ENCODE results near the gene DCLK1.

The DCLK1 gene

DNA sequence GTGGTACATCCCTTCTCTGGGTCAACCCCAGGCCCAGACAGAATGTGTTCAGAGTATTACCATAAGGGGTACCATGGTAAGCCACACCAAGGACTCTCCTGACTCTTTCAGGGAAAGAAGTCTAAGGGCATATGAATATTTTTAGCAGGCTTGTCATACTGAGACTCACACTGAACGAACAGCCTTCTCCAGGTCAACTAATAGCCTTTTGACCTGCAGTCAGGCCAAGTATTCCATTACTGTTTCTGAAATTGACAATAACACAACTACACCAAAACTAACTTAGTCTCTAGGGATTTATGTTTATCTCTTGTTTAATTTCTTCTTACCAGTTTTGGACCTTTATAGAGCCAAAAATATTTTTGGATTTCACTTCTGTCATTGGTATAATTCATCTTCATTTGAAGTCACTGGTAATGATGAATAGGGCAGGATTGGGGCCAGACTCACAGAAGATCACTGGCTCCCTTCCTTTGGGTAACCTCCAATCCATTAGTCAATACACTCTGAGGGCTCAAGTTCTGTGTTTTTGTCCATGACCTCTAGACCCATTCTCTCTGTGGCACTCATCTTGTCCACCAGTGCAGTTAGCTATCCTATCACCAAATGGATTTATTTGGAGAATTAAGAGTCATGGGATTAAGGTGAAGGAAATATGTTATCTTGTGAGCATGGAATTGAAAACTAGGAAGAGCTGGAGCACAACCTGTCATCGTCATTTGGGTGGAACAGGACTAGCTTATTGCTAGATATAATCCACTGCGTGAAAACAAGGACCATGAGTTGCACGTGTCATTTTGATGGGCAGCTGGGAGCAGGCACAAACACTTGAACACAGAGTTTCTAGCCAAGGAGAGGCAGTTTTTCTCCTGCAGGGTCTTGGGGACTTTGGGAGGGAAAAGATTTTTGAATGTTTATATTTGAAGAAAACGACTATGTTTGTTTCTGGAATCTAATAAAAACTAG, 313.3 kb downstream of the DCLK1 start:
- no peak for DNase-seq

DNA sequence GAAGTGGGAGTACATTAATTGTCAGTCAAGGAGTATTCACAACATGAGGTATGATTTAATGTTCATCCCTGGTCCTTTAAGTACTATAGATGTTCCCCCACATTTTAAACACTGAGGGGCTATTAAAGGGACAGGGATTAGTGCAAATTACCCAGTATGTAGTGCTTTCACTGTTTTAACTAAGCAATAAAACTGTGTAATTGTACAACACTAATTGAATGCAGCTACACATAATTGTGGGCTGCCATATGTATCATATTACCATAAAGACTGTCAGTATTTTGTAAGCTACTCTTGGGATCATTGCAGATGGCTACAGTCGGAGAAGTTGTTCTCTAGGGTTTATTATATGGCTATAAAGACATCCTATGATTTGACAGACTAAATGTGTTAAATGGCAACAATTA, 316.6 kb downstream of the DCLK1 start:
- DNase-seq: no peak

GRCh38 chr13:35812736-35813135, 318.4 kb downstream of the DCLK1 start:
- DNase-seq: no peak

GRCh38 chr13:35810321-35810720, 320.9 kb downstream of the DCLK1 start:
- no peak for DNase-seq

GRCh38 chr13:35808846-35809245, 322.3 kb downstream of the DCLK1 start:
- no peak for DNase-seq

DNA sequence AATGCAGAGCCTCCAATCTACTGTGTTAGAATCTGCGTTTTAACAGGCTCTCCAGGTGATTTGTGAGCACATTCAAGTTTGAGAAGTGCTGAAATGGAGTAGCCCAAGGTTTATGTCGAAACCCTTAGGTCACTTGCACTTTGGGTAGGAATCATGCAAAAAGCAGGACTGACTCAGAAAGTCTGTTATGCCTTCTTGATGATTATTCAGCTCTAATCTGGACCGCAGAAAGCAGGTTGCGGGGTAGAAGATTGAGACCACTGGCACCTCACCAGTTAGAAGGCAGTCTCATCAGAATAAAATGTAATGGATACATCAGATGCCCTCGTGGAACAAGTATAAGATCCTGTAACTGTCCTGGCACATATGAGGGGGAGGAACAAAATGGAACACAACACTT, 326.3 kb downstream of the DCLK1 start:
- DNase-seq: no peak

DNA sequence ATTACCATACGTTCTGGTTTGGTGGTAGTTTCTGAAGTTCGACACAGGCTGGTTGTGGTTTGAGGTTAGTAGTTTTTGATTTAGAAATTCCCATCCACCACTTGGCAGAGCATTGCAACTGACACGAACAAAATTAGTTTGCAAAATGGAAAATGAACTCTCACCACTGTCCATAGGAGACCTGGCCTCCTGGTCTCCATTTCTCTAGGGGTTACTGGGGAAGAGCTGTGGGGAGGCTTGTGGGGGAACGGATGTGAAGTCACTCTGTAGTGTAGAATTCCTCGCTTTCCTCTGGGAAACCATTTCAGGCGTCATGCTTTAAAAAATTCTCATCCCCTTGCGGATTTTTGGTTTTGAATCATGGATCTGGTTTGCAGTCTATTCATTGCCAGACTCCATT, 333.2 kb downstream of the DCLK1 start:
- DNase-seq: no peak

- DNase-seq: no peak
Observed at GRCh38 chr13:35797244-35797643, 333.9 kb downstream of the DCLK1 start.

DNA sequence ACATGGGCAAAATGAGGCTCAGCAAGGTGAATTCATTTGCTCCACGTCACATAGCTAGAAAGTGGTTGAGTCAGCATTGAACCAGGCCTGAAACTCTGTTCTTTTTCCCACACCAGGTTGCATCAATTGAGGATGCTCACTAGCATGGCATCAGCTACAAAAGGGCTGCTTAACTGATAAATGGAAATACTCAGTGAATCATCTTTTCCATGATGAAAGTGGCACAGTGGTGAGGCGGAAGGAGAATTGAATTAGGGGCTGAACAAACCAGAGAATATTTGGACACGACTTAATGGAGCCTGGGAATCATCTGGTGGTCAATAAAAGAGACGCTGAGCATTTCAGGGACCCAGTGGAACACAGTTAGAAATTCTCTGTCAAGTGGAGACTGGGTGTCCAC, 334.6 kb downstream of the DCLK1 start:
- DNase-seq: no peak

DNA sequence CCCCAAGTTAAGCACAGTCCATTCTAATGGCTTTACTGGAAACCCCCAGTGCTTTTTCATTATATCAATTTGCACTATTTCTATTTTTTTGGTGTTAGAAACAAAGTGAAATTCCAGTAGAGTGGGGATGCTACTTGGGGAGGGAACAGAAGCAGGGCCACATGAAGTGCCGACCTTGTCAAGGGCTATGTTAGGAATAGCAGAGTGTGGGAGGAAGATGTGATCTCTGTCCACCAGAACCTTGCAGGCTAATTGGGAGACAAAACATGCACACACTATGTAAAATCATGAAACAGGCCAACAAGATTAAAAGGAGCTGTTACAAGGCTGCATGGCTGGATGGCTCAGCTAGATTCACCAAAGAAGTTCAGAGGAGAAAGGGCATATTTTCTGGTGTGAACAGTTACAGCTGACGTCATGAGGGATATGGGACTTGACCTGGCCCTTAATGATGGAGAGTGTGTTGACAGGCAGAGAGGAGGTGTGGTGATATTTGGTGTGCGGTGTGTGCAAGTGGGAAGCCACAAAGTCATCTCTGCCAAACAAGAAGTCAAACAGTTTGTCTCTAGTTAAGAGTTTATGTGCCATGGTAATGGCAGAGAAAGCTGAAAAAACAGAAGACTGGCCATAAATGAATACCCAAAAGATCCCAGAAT, 336.3 kb downstream of the DCLK1 start:
- no peak for DNase-seq

GRCh38 chr13:35793823-35794222, 337.4 kb downstream of the DCLK1 start:
- DNase-seq: no peak

- no peak for DNase-seq
Observed at GRCh38 chr13:35792911-35793310, 338.3 kb downstream of the DCLK1 start.

GRCh38 chr13:35792021-35792420, 339.2 kb downstream of the DCLK1 start:
- no peak for DNase-seq

DNA sequence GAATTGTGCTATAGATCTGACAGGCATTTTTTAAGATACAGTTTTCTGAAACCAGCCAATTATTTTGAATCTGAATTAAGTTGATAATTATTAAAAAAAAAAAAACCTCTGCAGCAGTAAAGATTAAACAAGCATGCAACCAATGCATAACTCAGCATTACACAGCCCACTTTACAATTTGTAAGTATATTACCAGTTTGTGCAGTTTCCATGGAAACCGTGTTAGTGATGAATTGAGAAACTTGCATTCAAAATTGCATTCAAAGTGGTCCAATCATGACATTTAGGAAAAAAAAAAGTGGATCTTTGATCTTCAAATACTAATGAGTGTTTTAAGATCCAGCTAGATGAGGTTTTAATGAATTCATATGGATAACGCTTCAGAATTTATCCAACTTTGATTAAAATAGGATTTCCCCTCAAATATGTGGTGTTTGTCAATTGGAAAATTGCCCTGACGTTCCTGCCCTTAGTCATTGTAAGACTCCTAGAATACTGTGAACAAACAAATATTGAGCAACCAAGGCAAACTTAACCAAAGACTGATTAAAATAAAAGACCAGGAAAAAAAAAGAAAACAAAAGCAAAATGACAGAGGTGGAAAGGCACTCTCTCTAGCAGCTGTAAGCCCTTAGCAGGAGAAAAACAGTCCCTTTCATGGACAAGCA, 339.9 kb downstream of the DCLK1 start:
- DNase-seq: no peak

DNA sequence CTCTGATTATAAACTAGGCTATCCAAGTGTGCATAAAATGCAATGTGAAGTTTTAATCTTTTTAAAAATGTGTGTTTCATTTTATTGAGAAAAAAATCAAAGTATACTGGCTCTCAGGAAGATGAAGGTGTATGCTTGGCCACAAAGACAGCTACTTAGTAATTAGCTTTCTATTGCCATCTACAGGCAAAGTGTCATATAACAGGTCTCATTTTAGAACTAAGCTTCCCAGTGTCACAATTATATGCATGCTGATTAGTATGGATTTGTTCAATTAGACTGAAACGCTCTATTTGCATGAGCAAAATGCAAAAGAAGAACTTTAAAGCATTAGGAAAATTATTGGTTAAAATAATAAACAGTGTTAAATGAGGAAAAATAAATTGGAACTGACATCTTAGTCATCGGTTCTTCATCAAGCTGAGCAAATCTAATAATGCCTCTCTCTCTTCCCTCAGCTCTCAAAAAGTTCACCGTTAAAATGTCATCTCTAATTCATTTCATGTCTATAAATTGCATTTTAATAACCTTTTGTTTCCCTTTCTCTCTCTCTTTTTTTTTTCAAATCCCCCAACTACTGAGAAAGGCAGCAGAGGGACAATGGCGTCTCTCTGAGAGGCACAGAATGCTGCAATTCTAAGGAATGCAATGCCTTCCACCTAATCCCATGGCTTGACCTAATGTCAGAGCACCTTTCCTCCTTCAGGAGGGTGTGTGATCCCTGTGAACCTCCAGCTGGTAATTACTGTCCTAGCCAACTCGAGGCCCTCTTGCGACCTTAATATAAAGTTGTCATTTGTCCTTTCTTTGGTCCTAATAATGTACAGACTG, 341.6 kb downstream of the DCLK1 start:
- DNase-seq: no peak

DNA sequence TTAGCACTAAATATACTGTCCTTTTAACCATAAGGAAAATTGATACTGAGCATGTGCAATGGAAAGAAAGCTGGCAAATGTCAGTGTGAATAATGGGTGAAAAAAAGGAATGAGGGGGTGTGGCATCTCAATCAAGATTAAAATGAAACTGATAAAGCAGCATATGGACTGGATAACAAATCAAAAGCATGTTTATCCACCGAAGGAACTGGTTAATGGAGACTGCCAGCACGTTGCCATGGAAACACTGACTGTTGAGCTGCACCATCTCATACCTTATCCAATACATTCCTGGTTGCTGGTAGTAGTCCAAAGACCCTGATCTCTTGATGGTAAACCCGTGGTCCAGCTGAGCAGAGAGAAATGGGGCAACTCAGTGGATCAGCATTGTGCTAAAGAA, 343.2 kb downstream of the DCLK1 start:
- no peak for DNase-seq

DNA sequence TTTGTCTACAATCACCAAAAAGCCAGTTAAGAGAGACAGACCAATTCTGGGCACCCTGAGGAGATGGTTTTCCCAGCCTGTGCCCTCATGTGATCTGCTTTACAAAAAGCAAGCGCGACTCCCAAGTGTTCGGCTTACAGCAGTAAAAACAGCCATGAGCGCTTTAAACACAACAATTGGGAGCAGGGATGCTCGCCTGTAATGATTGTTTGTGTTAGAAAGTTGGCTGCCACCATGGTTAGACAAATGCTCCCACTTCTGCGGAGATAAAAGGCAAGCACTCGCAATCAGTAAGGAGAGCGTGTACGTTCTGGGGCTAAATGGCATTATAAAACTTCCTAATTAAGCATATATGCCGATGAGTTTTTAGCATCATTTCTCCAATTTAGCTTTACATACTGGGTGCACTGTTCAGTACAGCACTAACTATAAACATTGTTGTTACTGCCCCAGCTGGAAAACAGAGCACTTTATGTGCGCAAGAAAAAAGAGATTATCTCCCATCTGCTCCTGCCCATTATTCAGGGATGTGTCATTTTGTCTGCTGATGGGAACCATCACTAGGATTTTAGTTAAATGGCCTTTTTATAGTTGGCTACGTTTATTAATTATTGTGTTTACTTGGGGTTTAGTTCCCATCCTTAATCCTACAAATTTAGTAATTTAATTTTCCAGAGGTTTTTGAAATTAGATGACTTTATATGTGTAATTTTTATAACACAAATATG, 345.4 kb downstream of the DCLK1 start:
- DNase-seq: no peak

DNA sequence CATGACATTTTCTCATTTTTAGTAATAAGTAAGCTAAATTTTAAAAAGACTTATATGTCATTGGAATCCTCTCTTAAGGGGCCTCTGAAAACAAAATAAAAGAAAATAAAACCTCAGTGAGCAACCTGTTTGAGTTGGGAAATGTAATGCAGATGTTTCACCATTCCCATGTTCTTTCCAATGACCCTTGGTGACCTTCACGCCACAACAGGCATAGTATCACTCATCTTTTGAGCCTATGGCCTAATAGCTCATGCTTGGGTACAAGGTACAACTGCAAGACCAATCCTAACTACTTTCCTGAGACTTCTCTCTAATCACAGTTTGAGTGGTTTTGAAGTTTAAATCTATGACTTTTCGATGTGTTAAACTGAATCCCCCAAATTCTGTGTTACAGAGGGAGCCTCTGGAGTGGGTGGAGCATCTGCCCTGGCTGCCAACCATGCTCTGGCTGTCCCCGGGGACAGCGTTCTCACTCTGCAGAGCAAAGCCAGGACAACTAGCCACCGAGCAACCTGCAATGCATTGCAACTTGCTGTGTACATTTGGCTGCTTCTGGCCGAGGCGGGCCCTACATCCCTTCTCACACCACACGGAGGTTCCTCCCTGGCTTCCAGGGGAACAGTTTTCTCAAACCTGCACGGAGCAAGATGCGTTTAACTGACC, 346.8 kb downstream of the DCLK1 start:
- DNase-seq: no peak

GRCh38 chr13:35782793-35783192, 348.4 kb downstream of the DCLK1 start:
- DNase-seq: no peak

DNA sequence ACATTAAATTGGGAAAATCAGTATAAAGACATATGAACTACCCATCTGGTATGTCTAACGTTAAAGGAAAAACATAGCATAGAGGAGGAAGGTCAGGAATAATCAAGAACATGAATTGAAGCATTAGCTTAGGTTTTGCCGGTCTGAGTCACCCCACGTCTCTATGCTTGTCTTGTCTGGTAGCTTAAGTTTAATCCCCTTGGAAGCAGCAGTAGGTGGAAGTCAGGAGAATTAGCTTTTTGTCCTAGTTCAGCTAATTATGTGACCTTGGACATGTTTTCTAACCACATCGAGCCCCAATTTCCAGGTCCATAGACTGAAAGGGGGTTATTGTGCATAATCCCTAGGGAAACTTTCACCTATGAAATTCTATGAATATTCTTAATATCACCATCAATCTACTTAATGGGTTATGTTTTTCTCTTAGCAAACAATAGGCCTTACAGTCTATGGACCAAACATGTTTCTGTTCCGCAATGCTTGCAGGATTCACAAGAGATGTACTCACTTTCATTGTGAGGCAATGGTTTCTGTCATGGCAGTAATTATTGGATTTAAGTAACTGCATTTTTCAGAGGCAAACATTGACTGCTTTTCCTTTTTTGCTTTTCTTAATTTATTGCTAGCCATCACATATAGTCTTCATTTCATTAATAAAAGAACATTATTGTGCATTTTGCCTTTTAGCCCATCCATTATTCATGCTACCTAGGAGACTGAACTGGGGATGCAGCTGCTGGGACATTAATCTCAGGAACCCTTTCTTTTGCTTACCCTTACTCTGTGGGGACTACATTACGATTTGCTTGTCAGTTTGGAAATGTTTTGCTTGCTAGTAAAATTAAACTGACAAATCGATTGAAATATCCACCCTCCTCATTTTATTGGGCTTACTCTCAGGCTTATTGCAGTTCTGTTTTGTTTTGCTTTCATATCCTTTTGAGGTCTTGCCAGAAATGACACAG, 349.9 kb downstream of the DCLK1 start:
- DNase-seq: no peak

All from CD4-positive, alpha-beta T cell treated with Interleukin-15 for 1 hour (primary cell).